ENCODE measurements around the gene CAPNS1. TPM values are rescaled to one million over a fixed set of nuclear protein-coding genes. Genes with fewer than 3 reads are reported as not detected.
"Not testable (repeated sequence)": the region's sequence is repeated elsewhere in the genome, so short reads cannot be mapped to it uniquely, and the experiment has no call there.

Gene CAPNS1
- total RNA-seq, 1 experiment from 2014 or later = 121 TPM

DNA sequence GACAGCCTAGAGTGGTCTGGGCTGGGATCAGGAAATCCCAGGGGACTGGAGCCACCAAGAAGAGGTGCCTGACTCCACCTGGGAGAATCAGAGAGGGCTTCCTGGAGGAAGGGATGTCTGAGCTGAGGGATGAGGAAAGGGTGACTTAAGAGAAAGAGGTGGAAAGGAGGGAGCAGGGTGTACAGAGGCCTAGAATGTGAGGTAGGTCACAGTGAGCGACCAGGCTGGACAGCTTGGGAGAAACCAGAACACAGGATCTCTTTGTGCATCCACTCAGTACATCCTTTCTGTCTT is 23.6 kb upstream of the CAPNS1 start:
- H4K20me1 ChIP-seq (ENCODE audit: insufficient read depth, low read depth, low read length) = peaks cover 23% of the 10 kb centered on the region; the same call in 1 of the 2 replicates
- peak overlapping the region; percentile 79 for H3K9ac ChIP-seq (ENCODE audit: low read length)
- H3K27ac ChIP-seq (ENCODE audit: low read length) = peak overlapping the region; percentile 85; the same call in 1 of the 2 replicates
- peaks cover 9% of the 10 kb centered on the region; the same call in 1 of the 2 replicates for H3K36me3 ChIP-seq (ENCODE audit: insufficient read depth, low read length)
- H3K4me2 ChIP-seq (ENCODE audit: low read depth, low read length, poor library complexity, severe bottlenecking) = peak overlapping the region; percentile 98
- no peaks in the 10 kb centered on the region for H3K9me3 ChIP-seq (ENCODE audit: low read length)
- H3K79me2 ChIP-seq (ENCODE audit: low read length) = peaks cover 25% of the 10 kb centered on the region
- no peak overlapping the region for H2AFZ ChIP-seq (ENCODE audit: low read length)
- no peak for DNase-seq
- no peaks in the 10 kb centered on the region for H3K27me3 ChIP-seq (ENCODE audit: low read length)
- peaks cover 34% of the 10 kb centered on the region for H3K4me1 ChIP-seq (ENCODE audit: low read length)
- H3K4me3 ChIP-seq (ENCODE audit: low read length) = peak overlapping the region; percentile 86
- H3K9me2 ChIP-seq (replicated peaks; ENCODE audit: insufficient read depth, low read length) = no peaks in the 10 kb centered on the region

DNA sequence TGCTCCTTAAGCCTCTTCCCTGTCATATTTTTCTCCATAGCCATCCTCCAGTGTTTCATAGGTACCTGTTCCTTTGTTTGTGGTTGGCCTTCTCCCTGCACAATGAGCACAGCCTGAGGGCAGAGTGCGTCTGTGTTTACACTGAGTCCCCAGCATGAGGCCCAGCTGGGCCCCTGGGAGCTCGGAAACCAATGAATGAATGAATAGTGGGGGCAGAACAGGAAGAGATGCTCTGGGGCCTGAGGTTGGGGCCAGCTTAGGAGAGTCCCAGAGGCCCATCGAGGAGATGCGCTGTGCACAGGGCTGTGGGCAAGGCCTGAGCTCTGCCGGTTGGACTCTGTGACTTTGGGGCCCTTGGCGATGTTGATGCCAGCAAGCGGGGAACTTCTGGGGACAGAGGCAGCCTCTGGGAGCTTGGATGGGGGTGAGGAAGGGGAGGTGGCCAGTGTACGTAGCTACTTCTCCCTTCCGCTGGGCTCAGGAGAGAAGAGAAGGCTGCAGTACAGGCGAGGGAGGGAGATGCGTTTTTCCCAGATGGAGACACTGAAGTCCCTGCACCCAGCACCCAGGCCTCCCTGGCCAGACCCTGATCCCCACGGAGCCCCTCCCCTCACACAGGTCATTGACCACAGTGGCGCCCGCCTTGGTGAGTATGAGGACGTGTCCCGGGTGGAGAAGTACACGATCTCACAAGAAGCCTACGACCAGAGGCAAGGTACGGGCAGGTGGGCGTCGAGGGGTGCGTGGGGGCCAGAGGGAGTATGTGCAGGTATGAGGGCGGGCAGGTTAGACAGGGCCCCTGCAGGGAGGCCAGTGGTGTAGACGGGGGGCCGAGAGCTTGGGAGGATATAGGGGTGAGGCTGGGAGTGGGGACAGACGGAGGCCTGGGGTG is 19.5 kb upstream of the CAPNS1 start:
- H4K20me1 ChIP-seq (ENCODE audit: insufficient read depth, low read depth, low read length) = no peaks in the 10 kb centered on the region
- no peaks in the 10 kb centered on the region for H3K9me3 ChIP-seq (ENCODE audit: low read length)
- no peak overlapping the region for H2AFZ ChIP-seq (ENCODE audit: low read length)
- H3K4me2 ChIP-seq (ENCODE audit: low read depth, low read length, poor library complexity, severe bottlenecking) = no peak overlapping the region
- no peaks in the 10 kb centered on the region for H3K27me3 ChIP-seq (ENCODE audit: low read length)
- H3K4me1 ChIP-seq (ENCODE audit: low read length) = peaks cover 10% of the 10 kb centered on the region
- H3K27ac ChIP-seq (ENCODE audit: low read length) = no peak overlapping the region
- peaks cover 5% of the 10 kb centered on the region; the same call in 1 of the 2 replicates for H3K36me3 ChIP-seq (ENCODE audit: insufficient read depth, low read length)
- no peak for DNase-seq
- H3K9me2 ChIP-seq (replicated peaks; ENCODE audit: insufficient read depth, low read length) = no peaks in the 10 kb centered on the region
- peaks cover 16% of the 10 kb centered on the region for H3K79me2 ChIP-seq (ENCODE audit: low read length)
- H3K9ac ChIP-seq (ENCODE audit: low read length) = no peak overlapping the region
- H3K4me3 ChIP-seq (ENCODE audit: low read length) = no peak overlapping the region

DNA sequence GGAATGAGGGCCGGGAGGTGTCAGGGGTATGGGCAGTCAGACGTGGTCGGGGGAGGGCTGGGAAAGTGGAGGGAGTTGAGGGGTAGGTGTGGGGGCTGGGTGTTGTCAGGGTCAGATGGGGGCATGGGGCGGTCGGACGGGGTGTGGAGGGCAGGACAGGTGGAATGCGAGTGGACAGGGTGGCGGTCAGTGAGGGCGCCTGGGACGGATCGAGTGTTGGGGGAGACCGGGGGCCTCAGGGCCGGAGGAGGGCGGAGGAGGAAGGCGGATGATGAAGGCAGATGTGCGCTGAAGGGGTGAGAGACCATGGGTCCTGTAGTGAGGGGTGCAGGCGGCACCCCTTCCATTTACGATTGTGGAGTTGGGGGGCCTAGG is 18.9 kb upstream of the CAPNS1 start:
- no peak overlapping the region for H3K4me3 ChIP-seq (ENCODE audit: low read length)
- no peaks in the 10 kb centered on the region for H4K20me1 ChIP-seq (ENCODE audit: insufficient read depth, low read depth, low read length)
- H3K4me2 ChIP-seq (ENCODE audit: low read depth, low read length, poor library complexity, severe bottlenecking) = no peak overlapping the region
- no peaks in the 10 kb centered on the region for H3K9me3 ChIP-seq (ENCODE audit: low read length)
- H3K4me1 ChIP-seq (ENCODE audit: low read length) = peaks cover 9% of the 10 kb centered on the region
- no peaks in the 10 kb centered on the region for H3K9me2 ChIP-seq (replicated peaks; ENCODE audit: insufficient read depth, low read length)
- H3K27ac ChIP-seq (ENCODE audit: low read length) = no peak overlapping the region
- H2AFZ ChIP-seq (ENCODE audit: low read length) = no peak overlapping the region
- no peak for DNase-seq
- peaks cover 16% of the 10 kb centered on the region for H3K79me2 ChIP-seq (ENCODE audit: low read length)
- no peaks in the 10 kb centered on the region for H3K27me3 ChIP-seq (ENCODE audit: low read length)
- H3K9ac ChIP-seq (ENCODE audit: low read length) = no peak overlapping the region
- peaks cover 5% of the 10 kb centered on the region; the same call in 1 of the 2 replicates for H3K36me3 ChIP-seq (ENCODE audit: insufficient read depth, low read length)

DNA sequence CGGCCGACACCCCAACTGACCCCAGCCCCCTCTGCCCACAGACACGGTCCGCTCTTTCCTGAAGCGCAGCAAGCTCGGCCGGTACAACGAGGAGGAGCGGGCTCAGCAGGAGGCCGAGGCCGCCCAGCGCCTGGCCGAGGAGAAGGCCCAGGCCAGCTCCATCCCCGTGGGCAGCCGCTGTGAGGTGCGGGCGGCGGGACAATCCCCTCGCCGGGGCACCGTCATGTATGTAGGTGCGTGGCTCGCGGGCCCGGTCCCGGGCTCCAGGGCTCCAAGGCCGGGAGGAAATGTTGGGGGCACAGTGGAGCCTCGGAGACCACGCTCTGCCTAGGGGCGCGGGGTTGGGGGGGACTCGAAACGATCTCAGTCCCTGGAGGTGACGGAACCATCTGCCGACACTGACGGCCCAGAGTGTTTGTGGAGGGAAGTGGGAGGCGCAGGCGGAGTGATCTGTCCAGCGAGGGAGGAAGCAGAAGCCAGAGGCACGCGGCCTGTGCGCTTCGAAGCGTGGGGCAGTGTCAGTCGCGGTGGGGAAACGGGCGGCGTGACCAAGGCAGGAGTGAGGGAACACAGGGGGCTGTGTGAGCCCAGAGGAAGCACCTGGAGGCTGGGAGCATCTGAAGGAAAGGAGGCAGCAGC is 18.3 kb upstream of the CAPNS1 start:
- no peak overlapping the region for H2AFZ ChIP-seq (ENCODE audit: low read length)
- no peaks in the 10 kb centered on the region for H4K20me1 ChIP-seq (ENCODE audit: insufficient read depth, low read depth, low read length)
- no peak overlapping the region for H3K4me3 ChIP-seq (ENCODE audit: low read length)
- peaks cover 11% of the 10 kb centered on the region for H3K79me2 ChIP-seq (ENCODE audit: low read length)
- H3K27ac ChIP-seq (ENCODE audit: low read length) = no peak overlapping the region
- no peak for DNase-seq
- H3K36me3 ChIP-seq (ENCODE audit: insufficient read depth, low read length) = peaks cover 5% of the 10 kb centered on the region; the same call in 1 of the 2 replicates
- H3K9me3 ChIP-seq (ENCODE audit: low read length) = no peaks in the 10 kb centered on the region
- H3K9ac ChIP-seq (ENCODE audit: low read length) = no peak overlapping the region
- peaks cover 3% of the 10 kb centered on the region for H3K4me1 ChIP-seq (ENCODE audit: low read length)
- no peaks in the 10 kb centered on the region for H3K9me2 ChIP-seq (replicated peaks; ENCODE audit: insufficient read depth, low read length)
- no peak overlapping the region for H3K4me2 ChIP-seq (ENCODE audit: low read depth, low read length, poor library complexity, severe bottlenecking)
- H3K27me3 ChIP-seq (ENCODE audit: low read length) = no peaks in the 10 kb centered on the region

DNA sequence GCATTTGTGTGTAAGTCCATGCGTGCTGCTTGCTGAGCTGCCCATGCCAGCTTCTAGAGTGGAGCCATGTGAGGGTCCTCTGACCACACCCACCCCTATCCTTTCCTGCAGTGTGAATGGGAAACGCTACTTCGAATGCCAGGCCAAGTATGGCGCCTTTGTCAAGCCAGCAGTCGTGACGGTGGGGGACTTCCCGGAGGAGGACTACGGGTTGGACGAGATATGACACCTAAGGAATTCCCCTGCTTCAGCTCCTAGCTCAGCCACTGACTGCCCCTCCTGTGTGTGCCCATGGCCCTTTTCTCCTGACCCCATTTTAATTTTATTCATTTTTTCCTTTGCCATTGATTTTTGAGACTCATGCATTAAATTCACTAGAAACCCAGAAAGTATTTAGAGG is 14.3 kb upstream of the CAPNS1 start:
- no peak overlapping the region for H3K4me3 ChIP-seq (ENCODE audit: low read length)
- H3K27ac ChIP-seq (ENCODE audit: low read length) = no peak overlapping the region
- H3K4me1 ChIP-seq (ENCODE audit: low read length) = peaks cover 13% of the 10 kb centered on the region
- H3K27me3 ChIP-seq (ENCODE audit: low read length) = no peaks in the 10 kb centered on the region
- no peak overlapping the region for H3K9ac ChIP-seq (ENCODE audit: low read length)
- H4K20me1 ChIP-seq (ENCODE audit: insufficient read depth, low read depth, low read length) = no peaks in the 10 kb centered on the region
- H3K9me3 ChIP-seq (ENCODE audit: low read length) = no peaks in the 10 kb centered on the region
- H3K9me2 ChIP-seq (replicated peaks; ENCODE audit: insufficient read depth, low read length) = no peaks in the 10 kb centered on the region
- H3K4me2 ChIP-seq (ENCODE audit: low read depth, low read length, poor library complexity, severe bottlenecking) = no peak overlapping the region
- no peaks in the 10 kb centered on the region for H3K79me2 ChIP-seq (ENCODE audit: low read length)
- DNase-seq = no peak
- H3K36me3 ChIP-seq (ENCODE audit: insufficient read depth, low read length) = no peaks in the 10 kb centered on the region; the same call in 1 of the 2 replicates
- H2AFZ ChIP-seq (ENCODE audit: low read length) = no peak overlapping the region

DNA sequence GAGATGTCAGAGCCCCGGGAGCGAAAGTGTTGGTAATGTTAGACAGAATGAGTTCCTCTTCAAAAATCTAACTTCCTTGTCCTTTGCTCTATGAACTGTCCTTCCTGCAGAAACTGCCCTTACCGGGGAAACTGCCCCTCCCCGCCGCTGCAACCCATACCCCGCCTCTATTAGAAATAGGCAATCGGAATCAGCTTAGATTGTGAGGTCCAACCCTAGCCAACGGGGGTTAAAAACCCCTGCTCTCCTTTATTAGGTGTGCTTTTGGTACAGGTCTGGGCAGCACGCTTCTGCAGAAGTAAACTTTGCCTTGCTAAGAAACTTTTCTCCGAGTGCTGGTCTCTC is 11.5 kb upstream of the CAPNS1 start:
- Histone ChIP-seq H3K79me2 (ENCODE audit: low read length) (no peaks in the 10 kb centered on the region), H2AFZ (ENCODE audit: low read length) (peak overlapping the region; percentile 90), H3K27ac (ENCODE audit: low read length) (peak overlapping the region; percentile 79), H3K4me1 (ENCODE audit: low read length) (peaks cover 18% of the 10 kb centered on the region), H3K4me2 (ENCODE audit: low read depth, low read length, poor library complexity, severe bottlenecking) (peak overlapping the region; percentile 96), H3K27me3 (ENCODE audit: low read length) (no peaks in the 10 kb centered on the region), H4K20me1 (ENCODE audit: insufficient read depth, low read depth, low read length) (no peaks in the 10 kb centered on the region), H3K4me3 (ENCODE audit: low read length) (peak overlapping the region; percentile 74), H3K9me2 (replicated peaks; ENCODE audit: insufficient read depth, low read length) (no peaks in the 10 kb centered on the region), H3K9ac (ENCODE audit: low read length) (peak overlapping the region; percentile 85), H3K36me3 (ENCODE audit: insufficient read depth, low read length) (no peaks in the 10 kb centered on the region; the same call in 1 of the 2 replicates), H3K9me3 (ENCODE audit: low read length) (no peaks in the 10 kb centered on the region)
- no peak for DNase-seq

DNA sequence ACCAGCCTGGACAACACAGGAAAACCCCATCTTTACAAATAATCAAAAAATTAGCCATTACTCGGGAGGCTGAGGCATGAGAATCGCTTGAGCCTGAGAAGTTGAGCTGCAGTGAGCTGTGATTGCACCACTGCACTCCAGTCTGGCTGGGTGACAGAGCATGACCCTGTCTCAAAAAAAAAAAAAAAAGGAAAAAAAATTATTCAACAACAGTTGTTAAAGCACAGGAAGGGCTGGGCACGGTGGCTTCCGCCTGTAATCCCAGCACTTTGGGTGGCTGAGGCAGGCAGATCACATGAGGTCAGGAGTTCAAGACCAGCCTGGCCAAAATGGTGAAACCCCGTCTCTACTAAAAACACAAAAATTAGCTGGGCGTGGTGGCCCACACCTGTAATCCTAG is 8.6 kb upstream of the CAPNS1 start:
- not testable (repeated sequence) for H3K36me3 ChIP-seq (ENCODE audit: insufficient read depth, low read length); H3K4me3 ChIP-seq (ENCODE audit: low read length); H3K27ac ChIP-seq (ENCODE audit: low read length); H3K79me2 ChIP-seq (ENCODE audit: low read length); H3K9me2 ChIP-seq (replicated peaks; ENCODE audit: insufficient read depth, low read length); H4K20me1 ChIP-seq (ENCODE audit: insufficient read depth, low read depth, low read length); H3K9me3 ChIP-seq (ENCODE audit: low read length); H3K27me3 ChIP-seq (ENCODE audit: low read length); H2AFZ ChIP-seq (ENCODE audit: low read length); H3K4me2 ChIP-seq (ENCODE audit: low read depth, low read length, poor library complexity, severe bottlenecking)
- Histone ChIP-seq H3K4me1 (ENCODE audit: low read length) (peaks cover 18% of the 10 kb centered on the region), H3K9ac (ENCODE audit: low read length) (0 out of 2 replicates have a peak overlapping the region, but pooled peaks have one; percentile 17)
- peak; percentile 52 for DNase-seq

DNA sequence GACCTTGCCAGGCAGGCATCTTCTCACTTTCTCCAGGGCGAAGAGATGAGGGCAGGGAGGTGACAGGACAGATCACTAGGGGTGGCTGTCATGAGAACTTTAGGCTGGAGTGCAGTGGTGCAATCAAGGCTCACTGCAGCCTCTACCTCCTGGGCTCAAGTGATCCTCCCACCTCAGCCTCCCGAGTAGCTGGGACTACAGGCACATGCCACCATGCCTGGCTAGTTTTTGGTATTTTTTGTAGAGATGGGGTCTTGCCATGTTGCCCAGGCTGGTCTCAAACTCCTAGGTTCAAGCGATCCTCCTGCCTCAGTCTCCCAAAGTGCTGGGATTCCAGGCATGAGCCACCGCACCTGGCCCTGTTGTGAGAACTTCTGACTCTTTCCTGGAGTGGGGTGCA is 5.0 kb upstream of the CAPNS1 start:
- not testable (repeated sequence) for H3K4me2 ChIP-seq (ENCODE audit: low read depth, low read length, poor library complexity, severe bottlenecking); H3K27me3 ChIP-seq (ENCODE audit: low read length); H3K9me3 ChIP-seq (ENCODE audit: low read length); H3K9me2 ChIP-seq (replicated peaks; ENCODE audit: insufficient read depth, low read length); DNase-seq; H3K27ac ChIP-seq (ENCODE audit: low read length); H3K36me3 ChIP-seq (ENCODE audit: insufficient read depth, low read length); H4K20me1 ChIP-seq (ENCODE audit: insufficient read depth, low read depth, low read length); H3K79me2 ChIP-seq (ENCODE audit: low read length); H3K9ac ChIP-seq (ENCODE audit: low read length); H2AFZ ChIP-seq (ENCODE audit: low read length); H3K4me3 ChIP-seq (ENCODE audit: low read length)
- peaks cover 12% of the 10 kb centered on the region for H3K4me1 ChIP-seq (ENCODE audit: low read length)

Data from Karpas-422 (cell line).